ENCODE data around the gene ADGRL3.

- TF ChIP-seq TCF4 (CRISPR knock-in tag; IDR thresholded peaks at IDR 0.05; ENCODE audit: borderline replicate concordance): no peak
- TF ChIP-seq, protein P1, sequence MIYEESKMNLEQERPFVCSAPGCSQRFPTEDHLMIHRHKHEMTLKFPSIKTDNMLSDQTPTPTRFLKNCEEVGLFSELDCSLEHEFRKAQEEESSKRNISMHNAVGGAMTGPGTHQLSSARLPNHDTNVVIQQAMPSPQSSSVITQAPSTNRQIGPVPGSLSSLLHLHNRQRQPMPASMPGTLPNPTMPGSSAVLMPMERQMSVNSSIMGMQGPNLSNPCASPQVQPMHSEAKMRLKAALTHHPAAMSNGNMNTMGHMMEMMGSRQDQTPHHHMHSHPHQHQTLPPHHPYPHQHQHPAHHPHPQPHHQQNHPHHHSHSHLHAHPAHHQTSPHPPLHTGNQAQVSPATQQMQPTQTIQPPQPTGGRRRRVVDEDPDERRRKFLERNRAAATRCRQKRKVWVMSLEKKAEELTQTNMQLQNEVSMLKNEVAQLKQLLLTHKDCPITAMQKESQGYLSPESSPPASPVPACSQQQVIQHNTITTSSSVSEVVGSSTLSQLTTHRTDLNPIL (CRISPR knock-in tag; IDR thresholded peaks at IDR 0.05; ENCODE audit: low read depth): no peak
- no peak for TF ChIP-seq ZFP3 (CRISPR knock-in tag; IDR thresholded peaks at IDR 0.05)
- TF ChIP-seq TSHZ2 (CRISPR knock-in tag; IDR thresholded peaks at IDR 0.05): no peak
- TF ChIP-seq ARNTL (CRISPR knock-in tag; IDR thresholded peaks at IDR 0.05; ENCODE audit: borderline replicate concordance, low read depth): no peak
- no peak for TF ChIP-seq SNAI2 (CRISPR knock-in tag; IDR thresholded peaks at IDR 0.05)
- TF ChIP-seq GLIS3 (CRISPR knock-in tag; IDR thresholded peaks at IDR 0.05): no peak
- TF ChIP-seq OSR1 (CRISPR knock-in tag; IDR thresholded peaks at IDR 0.05): no peak
- no peak for TF ChIP-seq TOX (CRISPR knock-in tag; IDR thresholded peaks at IDR 0.05; ENCODE audit: borderline replicate concordance)
- TF ChIP-seq ZC3H10 (CRISPR knock-in tag; IDR thresholded peaks at IDR 0.05): no peak
- TF ChIP-seq, protein P2, sequence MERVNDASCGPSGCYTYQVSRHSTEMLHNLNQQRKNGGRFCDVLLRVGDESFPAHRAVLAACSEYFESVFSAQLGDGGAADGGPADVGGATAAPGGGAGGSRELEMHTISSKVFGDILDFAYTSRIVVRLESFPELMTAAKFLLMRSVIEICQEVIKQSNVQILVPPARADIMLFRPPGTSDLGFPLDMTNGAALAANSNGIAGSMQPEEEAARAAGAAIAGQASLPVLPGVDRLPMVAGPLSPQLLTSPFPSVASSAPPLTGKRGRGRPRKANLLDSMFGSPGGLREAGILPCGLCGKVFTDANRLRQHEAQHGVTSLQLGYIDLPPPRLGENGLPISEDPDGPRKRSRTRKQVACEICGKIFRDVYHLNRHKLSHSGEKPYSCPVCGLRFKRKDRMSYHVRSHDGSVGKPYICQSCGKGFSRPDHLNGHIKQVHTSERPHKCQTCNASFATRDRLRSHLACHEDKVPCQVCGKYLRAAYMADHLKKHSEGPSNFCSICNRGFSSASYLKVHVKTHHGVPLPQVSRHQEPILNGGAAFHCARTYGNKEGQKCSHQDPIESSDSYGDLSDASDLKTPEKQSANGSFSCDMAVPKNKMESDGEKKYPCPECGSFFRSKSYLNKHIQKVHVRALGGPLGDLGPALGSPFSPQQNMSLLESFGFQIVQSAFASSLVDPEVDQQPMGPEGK (CRISPR knock-in tag; IDR thresholded peaks at IDR 0.05; ENCODE audit: borderline replicate concordance): no peak
- TF ChIP-seq ZNF70 (CRISPR knock-in tag; IDR thresholded peaks at IDR 0.05): no peak
Measured at GRCh38 chr4:61225656-61226055, 25.5 kb downstream of the ADGRL3 start.
